Measurements from ENCODE around the gene ZNF544.
A peak's percentile ranks its signal among the peaks of the same experiment; 100 is the strongest.
"Not testable (repeated sequence)": the region's sequence is repeated elsewhere in the genome, so short reads cannot be mapped to it uniquely, and the experiment has no call there.

ZNF544 gene

GRCh38 chr19:58252102-58252685, 23.5 kb downstream of the ZNF544 start:
- DNase-seq (ENCODE audit: low read depth in 2 of 2): no peak

- DNase-seq (ENCODE audit: low read depth in 2 of 2): not testable (repeated sequence)
Observed at GRCh38 chr19:58258259-58258658, 29.5 kb downstream of the ZNF544 start.

- no peak for DNase-seq (ENCODE audit: low read depth in 2 of 2)
Observed at GRCh38 chr19:58261600-58261967, 32.9 kb downstream of the ZNF544 start.

- DNase-seq (ENCODE audit: low read depth in 2 of 2): no peak
Observed at GRCh38 chr19:58261968-58262921, 33.5 kb downstream of the ZNF544 start.

GRCh38 chr19:58262922-58263296, 34.2 kb downstream of the ZNF544 start:
- DNase-seq (ENCODE audit: low read depth in 2 of 2): no peak

- DNase-seq (ENCODE audit: low read depth in 2 of 2): no peak
Observed at GRCh38 chr19:58265100-58265499, 36.4 kb downstream of the ZNF544 start.

GRCh38 chr19:58268344-58268743, 39.6 kb downstream of the ZNF544 start:
- no peak for DNase-seq (ENCODE audit: low read depth in 2 of 2)

- no peak for DNase-seq (ENCODE audit: low read depth in 2 of 2)
Observed at GRCh38 chr19:58274771-58275201, 46.1 kb downstream of the ZNF544 start.

GRCh38 chr19:58275564-58275963, 46.9 kb downstream of the ZNF544 start:
- DNase-seq (ENCODE audit: low read depth in 2 of 2): no peak

GRCh38 chr19:58277197-58277596, 48.5 kb downstream of the ZNF544 start:
- DNase-seq (ENCODE audit: low read depth in 2 of 2): no peak

GRCh38 chr19:58277748-58278540, 49.2 kb downstream of the ZNF544 start:
- no peak for DNase-seq (ENCODE audit: low read depth in 2 of 2)

GRCh38 chr19:58278541-58279041, 49.9 kb downstream of the ZNF544 start, which contains the start of gene ZNF8:
Gene ZNF8, plus strand, starts transcription at chr19:58278955. Its CDS starts 127 bp downstream, at chr19:58279082.
- DNase-seq (ENCODE audit: low read depth in 2 of 2): peak; percentile 99

GRCh38 chr19:58279042-58279924, 50.6 kb downstream of the ZNF544 start:
- peak; percentile 4 to 19 for DNase-seq (ENCODE audit: low read depth in 2 of 2)

GRCh38 chr19:58279925-58280316, 51.2 kb downstream of the ZNF544 start:
- no peak for DNase-seq (ENCODE audit: low read depth in 2 of 2)

GRCh38 chr19:58284199-58284598, 55.5 kb downstream of the ZNF544 start:
- DNase-seq (ENCODE audit: low read depth in 2 of 2): no peak

GRCh38 chr19:58291943-58292342, 63.2 kb downstream of the ZNF544 start:
- no peak for DNase-seq (ENCODE audit: low read depth in 2 of 2)

- DNase-seq (ENCODE audit: low read depth in 2 of 2): no peak
Observed at GRCh38 chr19:58294743-58295374, 66.1 kb downstream of the ZNF544 start.

GRCh38 chr19:58296104-58296503, 67.4 kb downstream of the ZNF544 start:
- DNase-seq (ENCODE audit: low read depth in 2 of 2): no peak

GRCh38 chr19:58300620-58301019, 71.9 kb downstream of the ZNF544 start:
- no peak for DNase-seq (ENCODE audit: low read depth in 2 of 2)

GRCh38 chr19:58304255-58304654, 75.5 kb downstream of the ZNF544 start:
- DNase-seq (ENCODE audit: low read depth in 2 of 2): no peak

- no peak for DNase-seq (ENCODE audit: low read depth in 2 of 2)
Observed at GRCh38 chr19:58304748-58305064, 76.0 kb downstream of the ZNF544 start.

Data from stimulated activated CD8-positive, alpha-beta memory T cell treated with anti-CD3 and anti-CD28 coated beads, Interleukin-15, amount 100 ng/mL, for 48 hours (primary cell).